ENCODE measurements around the gene SMNDC1.
"Not testable (repeated sequence)": the region's sequence is repeated elsewhere in the genome, so short reads cannot be mapped to it uniquely, and the experiment has no call there.

- not testable (repeated sequence) for TF ChIP-seq CTCF (conservative IDR thresholded peaks at IDR 0.05); ZFX (IDR thresholded peaks at IDR 0.05)
These were observed 55.2 kb downstream of the SMNDC1 start for GRCh38 chr10:110249489-110249888.

All from C4-2B (cell line).